IPS DF 4.7 (cell line): ENCODE data around the gene RASD2.

Experiments used
- DNase-seq: peaks from one replicate; pipeline ENCODE4 v3.0.0-alpha.2; 2013; ENCODE audit warnings: low spot score; ENCODE audit errors: extremely low read depth

Gene RASD2

GRCh38 chr22:35559354-35560005 is 18.8 kb downstream of the RASD2 start:
- no peak for DNase-seq

- no peak for DNase-seq
Observed at GRCh38 chr22:35560366-35560765, 19.7 kb downstream of the RASD2 start.

DNA sequence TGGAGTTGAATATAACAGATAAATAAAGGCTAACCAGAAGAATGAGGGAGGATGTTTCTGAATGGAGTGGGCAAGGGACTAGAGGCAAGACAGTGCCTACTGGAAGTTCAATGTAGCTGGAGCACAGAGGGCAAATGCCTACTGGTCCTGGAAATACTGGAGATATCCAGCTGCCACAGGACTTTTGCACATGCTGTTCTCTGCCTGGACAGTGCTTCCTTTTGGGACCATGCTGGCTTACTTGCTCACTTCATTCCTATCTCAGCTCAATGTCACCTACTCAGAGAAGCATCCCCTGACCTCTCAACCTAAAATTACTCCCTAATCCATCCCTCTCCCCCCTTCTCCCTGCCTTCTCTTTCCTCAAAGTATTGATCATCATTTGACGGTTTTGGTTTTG is 20.2 kb downstream of the RASD2 start:
- DNase-seq = no peak

DNA sequence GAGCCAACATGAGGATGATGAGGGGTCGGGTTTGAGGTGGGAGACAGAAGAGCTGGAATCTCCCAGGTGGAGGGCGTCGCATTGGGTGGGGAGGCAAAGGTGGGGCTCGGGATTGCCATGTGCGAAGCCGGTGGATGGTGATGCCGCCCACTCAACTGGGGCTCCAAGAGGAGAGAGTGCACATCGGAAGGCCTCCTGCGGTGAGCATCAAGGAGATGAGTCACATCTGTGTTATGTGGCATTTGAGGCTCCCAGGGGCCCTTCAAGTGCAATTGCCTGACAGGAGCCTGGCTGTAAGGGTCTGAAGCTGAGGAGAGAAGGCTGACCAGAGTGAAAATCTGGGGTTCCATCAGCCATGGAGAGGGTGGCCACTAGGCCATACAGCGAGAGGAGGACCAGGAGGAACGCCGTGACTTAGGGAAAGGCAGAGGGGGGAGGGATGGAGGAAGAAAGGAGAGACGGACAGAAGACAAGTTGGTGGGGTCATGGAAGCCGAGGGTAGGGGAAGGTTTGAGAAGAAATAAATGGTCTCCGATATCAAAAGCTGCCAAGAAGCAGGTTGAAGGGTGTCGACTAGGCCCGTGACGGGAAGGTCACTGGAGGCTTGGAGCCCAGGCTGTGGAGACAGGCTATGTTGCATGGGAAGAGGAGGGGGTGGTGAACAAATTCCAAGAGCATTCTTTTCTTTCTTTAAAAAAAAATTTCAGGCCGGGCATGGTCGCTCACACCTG is 21.3 kb downstream of the RASD2 start:
- DNase-seq = no peak

DNA sequence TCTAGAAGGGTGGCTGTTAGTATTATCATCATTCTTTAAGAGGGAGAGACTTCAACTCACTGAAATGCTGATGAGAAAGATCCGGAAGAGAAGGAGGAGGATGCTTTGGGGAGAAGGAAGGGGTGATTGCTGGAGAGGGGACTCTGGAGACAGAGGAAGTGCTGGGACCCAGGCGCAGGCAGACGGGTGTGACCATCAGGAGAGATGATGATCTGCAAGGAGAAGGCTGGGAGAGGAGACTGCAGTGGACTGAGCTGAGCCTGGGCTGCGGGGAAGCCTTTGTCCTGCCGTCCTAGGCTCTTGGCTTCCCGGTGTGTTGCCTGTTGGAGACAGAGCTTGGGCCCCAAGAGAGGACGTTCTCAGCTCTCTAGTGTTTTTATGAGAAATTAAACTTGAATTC is 22.6 kb downstream of the RASD2 start:
- no peak for DNase-seq

- no peak for DNase-seq
Observed at GRCh38 chr22:35564975-35565867, 24.6 kb downstream of the RASD2 start.

GRCh38 chr22:35567351-35568141 is 26.9 kb downstream of the RASD2 start:
- no peak for DNase-seq

- no peak for DNase-seq
Observed at GRCh38 chr22:35568751-35569739, 28.4 kb downstream of the RASD2 start.

GRCh38 chr22:35569916-35570315 is 29.3 kb downstream of the RASD2 start:
- no peak for DNase-seq

- DNase-seq = no peak
Observed at GRCh38 chr22:35570686-35571194, 30.1 kb downstream of the RASD2 start.

DNA sequence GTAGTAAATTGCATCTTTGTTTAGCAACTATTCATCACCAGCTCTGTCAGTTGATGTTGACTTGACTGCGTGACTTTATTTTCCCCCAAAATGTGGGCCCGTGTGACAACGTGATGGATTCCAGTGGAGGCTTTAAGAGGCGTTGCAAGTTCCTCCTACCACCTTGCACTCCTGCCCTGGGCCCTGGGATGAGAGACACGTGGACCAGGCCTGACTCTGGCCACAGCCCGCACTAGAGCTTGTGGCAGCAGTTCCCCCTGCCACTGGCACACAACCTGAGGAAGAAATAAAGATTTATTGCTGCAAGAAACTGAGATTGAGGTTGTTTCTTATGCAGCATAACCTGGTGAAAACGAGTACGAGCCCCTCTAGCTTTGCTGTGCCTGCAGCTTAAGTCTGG is 31.9 kb downstream of the RASD2 start:
- DNase-seq = no peak

- no peak for DNase-seq
Observed at GRCh38 chr22:35575116-35575748, 34.6 kb downstream of the RASD2 start.

GRCh38 chr22:35576671-35577070 is 36.0 kb downstream of the RASD2 start:
- DNase-seq = no peak

DNA sequence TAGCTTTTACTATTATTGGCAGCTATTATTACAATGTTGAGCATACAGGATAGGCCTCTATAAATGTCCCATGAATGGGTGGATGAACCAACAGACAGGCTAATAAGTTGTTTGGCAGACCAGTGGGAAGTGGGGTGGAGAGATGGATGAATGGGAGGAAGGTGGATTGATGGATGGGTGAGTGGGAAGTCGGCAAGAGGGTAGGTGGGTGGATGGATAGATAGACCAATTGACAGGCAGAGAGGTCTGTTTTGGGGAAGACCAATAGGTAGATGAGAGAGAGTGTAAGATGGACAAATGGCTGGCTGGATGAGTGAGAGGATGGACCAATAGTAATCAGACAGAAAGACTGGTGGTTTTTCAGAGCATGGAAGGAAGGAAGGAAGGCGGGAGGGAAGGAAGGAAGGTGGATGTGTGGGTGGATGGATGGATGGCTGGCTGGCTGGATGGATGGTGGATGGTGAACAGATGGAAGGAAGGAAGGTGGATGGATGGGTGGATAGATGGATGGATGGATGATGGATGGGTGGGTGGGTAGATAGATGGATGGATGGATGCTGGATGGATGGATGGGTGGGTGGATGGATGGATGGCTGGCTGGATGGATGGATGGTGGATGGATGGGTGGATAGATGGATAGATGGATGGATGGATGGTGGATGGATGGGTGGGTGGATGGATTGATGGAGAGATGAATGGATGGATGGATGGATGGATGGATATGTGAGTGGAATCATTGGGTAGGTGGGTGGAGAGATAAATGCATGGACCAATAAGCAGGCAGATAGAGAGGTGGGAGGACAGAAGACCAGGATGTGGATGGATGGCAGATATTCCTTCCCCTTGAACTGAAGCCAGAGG is 37.4 kb downstream of the RASD2 start:
- no peak for DNase-seq

GRCh38 chr22:35578836-35579575 is 38.4 kb downstream of the RASD2 start:
- DNase-seq = no peak

DNA sequence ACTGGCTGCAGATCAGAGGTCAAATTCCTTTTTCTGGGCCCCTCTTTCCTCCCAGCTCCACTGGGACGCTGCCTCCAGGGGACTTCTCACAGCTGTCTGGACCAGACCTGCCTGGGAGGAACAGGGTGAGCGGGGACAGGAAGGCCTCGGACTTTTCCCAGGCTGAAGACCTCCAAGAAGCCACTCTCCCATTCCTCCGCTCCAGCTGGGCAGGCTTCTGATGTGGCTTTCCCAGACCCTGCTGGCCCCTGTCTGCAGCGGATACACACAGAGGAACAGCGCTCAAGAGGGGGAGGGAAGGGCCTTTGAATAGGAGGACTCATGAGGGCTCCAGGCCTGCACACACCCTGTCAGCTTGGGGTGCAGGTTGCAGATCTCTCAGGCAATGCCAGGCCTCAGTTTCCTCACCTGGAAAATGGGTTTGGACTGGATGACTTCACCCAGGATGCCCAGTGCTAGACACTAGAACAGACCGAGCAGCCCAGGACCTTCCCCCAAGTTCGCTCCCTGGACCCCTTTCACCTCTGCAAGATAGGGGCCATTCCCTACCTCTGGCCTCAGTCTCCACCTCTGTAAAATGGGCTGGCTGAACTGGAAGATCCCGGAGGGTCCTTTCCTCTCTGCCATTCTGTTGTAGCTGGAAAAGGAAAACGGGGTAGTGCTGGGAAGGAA is 39.9 kb downstream of the RASD2 start:
- no peak for DNase-seq

- no peak for DNase-seq
Observed at GRCh38 chr22:35581023-35581413, 40.4 kb downstream of the RASD2 start.
